ENCODE data around the gene NR1I2.

The NR1I2 gene

GRCh38 chr3:119779731-119780383 lies 2.0 kb upstream of the NR1I2 start:
- DNase-seq = no peak

- DNase-seq = no peak
Observed at GRCh38 chr3:119782460-119782859, 559 bp downstream of the NR1I2 start.

- no peak for DNase-seq
Observed at GRCh38 chr3:119783255-119783654, 1.4 kb downstream of the NR1I2 start.

- DNase-seq = no peak
Observed at GRCh38 chr3:119783883-119784282, 2.0 kb downstream of the NR1I2 start.

- DNase-seq = no peak
Observed at GRCh38 chr3:119786409-119786808, 4.5 kb downstream of the NR1I2 start.

- no peak for DNase-seq
Observed at GRCh38 chr3:119790369-119790768, 8.5 kb downstream of the NR1I2 start.

- DNase-seq = no peak
Observed at GRCh38 chr3:119792270-119792669, 10.4 kb downstream of the NR1I2 start.

- no peak for DNase-seq
Observed at GRCh38 chr3:119794401-119794800, 12.5 kb downstream of the NR1I2 start.

- peak; percentile 45 for DNase-seq
Observed at GRCh38 chr3:119794971-119795612, 13.2 kb downstream of the NR1I2 start.

- no peak for DNase-seq
Observed at GRCh38 chr3:119795849-119796248, 13.9 kb downstream of the NR1I2 start.

- DNase-seq = no peak
Observed at GRCh38 chr3:119796368-119796767, 14.5 kb downstream of the NR1I2 start.

GRCh38 chr3:119796785-119797184 lies 14.9 kb downstream of the NR1I2 start:
- DNase-seq = no peak

GRCh38 chr3:119800844-119801243 lies 18.9 kb downstream of the NR1I2 start:
- DNase-seq = no peak

GRCh38 chr3:119808244-119808643 lies 26.3 kb downstream of the NR1I2 start:
- no peak for DNase-seq

GRCh38 chr3:119808843-119809242 lies 26.9 kb downstream of the NR1I2 start:
- DNase-seq = no peak

- no peak for DNase-seq
Observed at GRCh38 chr3:119809249-119810017, 27.5 kb downstream of the NR1I2 start.

GRCh38 chr3:119810018-119810435 lies 28.1 kb downstream of the NR1I2 start:
- DNase-seq = peak; percentile 22

GRCh38 chr3:119812491-119813058 lies 30.7 kb downstream of the NR1I2 start:
- DNase-seq = no peak

- no peak for DNase-seq
Observed at GRCh38 chr3:119815716-119816115, 33.8 kb downstream of the NR1I2 start.

- no peak for DNase-seq
Observed at GRCh38 chr3:119817071-119817470, 35.2 kb downstream of the NR1I2 start.

GRCh38 chr3:119817583-119818363 lies 35.9 kb downstream of the NR1I2 start:
- DNase-seq = no peak

GRCh38 chr3:119818937-119819336 lies 37.0 kb downstream of the NR1I2 start:
- no peak for DNase-seq

GRCh38 chr3:119819806-119820205 lies 37.9 kb downstream of the NR1I2 start:
- peak; percentile 18 for DNase-seq
